Breast epithelium (tissue), 3 donors: Measurements from ENCODE around the gene KCNMB2.

Experiments
- CTCF ChIP-seq, 3 donors: fragments of 450-650 bp; IDR thresholded peaks; one replicate each; pipeline ENCODE4 v1.5.1; 2016 to 2017; ENCODE audit warnings: antibody characterized with exemption in 3 of 3, mild to moderate bottlenecking in 3 of 3, moderate library complexity in 3 of 3
- POLR2A ChIP-seq: fragments of 450-650 bp; IDR thresholded peaks from one replicate; pipeline ENCODE4 v1.6.1; 2016; ENCODE audit warnings: antibody characterized with exemption, mild to moderate bottlenecking, moderate library complexity
- POLR2AphosphoS5 ChIP-seq, 3 donors: sonication (generic); formaldehyde crosslinking; IDR thresholded peaks; one replicate each; pipeline ENCODE4 v1.6.1; 2017; ENCODE audit warnings: antibody characterized with exemption in 3 of 3

- TF ChIP-seq CTCF (IDR thresholded peaks at IDR 0.05) (no peak), POLR2A (no peak), POLR2AphosphoS5 (IDR thresholded peaks at IDR 0.05) (no peak)
Measured at GRCh38 chr3:178672275-178672674, 136.0 kb downstream of the KCNMB2 start.
